MM.1S (cell line): ENCODE data around the gene DENND1A.

Experiments used
- CTCF ChIP-seq: fragments of 300-600 bp; sonication (generic); IDR thresholded peaks from 2 replicates; pipeline ENCODE4 v1.5.1; 2016; ENCODE audit warnings: antibody characterized with exemption, low read length, mixed read lengths
- EZH2 ChIP-seq: fragments of 300-600 bp; sonication (generic); optimal IDR thresholded peaks from 2 replicates; pipeline ENCODE3; 2017; ENCODE audit warnings: low read depth, mild to moderate bottlenecking, antibody characterized with exemption, low read length, mixed read lengths
- EZH2phosphoT487 ChIP-seq: fragments of 300-600 bp; sonication (generic); IDR thresholded peaks from 2 replicates; pipeline ENCODE4 v1.6.1; 2018; ENCODE audit warnings: antibody characterized with exemption, low read length

GRCh38 chr9:123434619-123435240, 495.2 kb downstream of the DENND1A start:
- TF ChIP-seq CTCF (no peak), EZH2 (no peak), EZH2phosphoT487 (no peak)
